HEK293 (cell line): ENCODE results near the gene UAP1.

Experiments used
- CTCF ChIA-PET: fragments of 350-600 bp; formaldehyde crosslinking; extraction: SDS; loops from one replicate; lab custom pipeline; 2021; ENCODE audit warnings: antibody characterized with exemption; lab: Yijun Ruan, JAX
- POLR2A ChIA-PET: fragments of 300-600 bp; formaldehyde crosslinking; extraction: SDS; loops from one replicate; lab custom pipeline; 2020; ENCODE audit warnings: antibody characterized with exemption, inconsistent platforms; lab: Yijun Ruan, JAX
- H3K27ac ChIP-seq: fragments of 200-500 bp; sonication (Bioruptor generic); 2 replicates; pipeline ENCODE4 v1.5.1; 2014; ENCODE audit warnings: low read depth, low read length, control low read depth, inconsistent platforms; ENCODE audit errors: extremely low read depth
- H3K36me3 ChIP-seq, 2 experiments: fragments of 200-500 bp in 1 of 2; sonication (Bioruptor generic) in 1 of 2; 1 replicate in 1 of 2; 2 replicates in 1 of 2; pipeline ENCODE4 v1.5.1; 2014 to 2017; ENCODE audit warnings: inconsistent platforms in 2 of 2, low read length in 2 of 2; ENCODE audit not compliant: control insufficient read depth in 2 of 2, insufficient read depth in 1 of 2
- H3K4me1 ChIP-seq: fragments of 200-500 bp; sonication (Bioruptor generic); 2 replicates; pipeline ENCODE4 v1.5.1; 2014; ENCODE audit warnings: mild to moderate bottlenecking, low read length, inconsistent platforms; ENCODE audit not compliant: control insufficient read depth, insufficient read depth
- H3K4me3 ChIP-seq: 2 replicates; pipeline ENCODE4 v1.5.1; 2011; ENCODE audit warnings: low read depth, mild to moderate bottlenecking, control low read depth, low read length, moderate library complexity
- H3K9me3 ChIP-seq: fragments of 200-500 bp; sonication (Bioruptor generic); 2 replicates; pipeline ENCODE4 v1.5.1; 2014; ENCODE audit warnings: low read depth, low read length, inconsistent platforms; ENCODE audit not compliant: control insufficient read depth, insufficient read depth
- KLF1 ChIP-seq: fragments of 450-650 bp; formaldehyde crosslinking; IDR thresholded peaks from 2 replicates; pipeline ENCODE4 v1.5.1; 2016; ENCODE audit warnings: missing biosample characterization, missing genetic modification characterization
- KLF9 ChIP-seq: fragments of 450-650 bp; formaldehyde crosslinking; IDR thresholded peaks from 2 replicates; pipeline ENCODE4 v1.5.1; 2016; ENCODE audit warnings: missing biosample characterization, missing genetic modification characterization, low read depth
- OSR2 ChIP-seq: fragments of 450-650 bp; formaldehyde crosslinking; IDR thresholded peaks from 2 replicates; pipeline ENCODE4 v1.5.1; 2016; ENCODE audit warnings: missing biosample characterization, missing genetic modification characterization
- YY2 ChIP-seq: fragments of 450-650 bp; formaldehyde crosslinking; IDR thresholded peaks from 2 replicates; pipeline ENCODE4 v1.5.1; 2016; ENCODE audit warnings: missing biosample characterization, missing genetic modification characterization
- ZBTB8A ChIP-seq: fragments of 450-650 bp; formaldehyde crosslinking; IDR thresholded peaks from 2 replicates; pipeline ENCODE4 v1.5.1; 2016; ENCODE audit warnings: missing biosample characterization, missing genetic modification characterization
- ZIC2 ChIP-seq: fragments of 450-650 bp; formaldehyde crosslinking; IDR thresholded peaks from 2 replicates; pipeline ENCODE4 v1.5.1; 2016; ENCODE audit warnings: missing biosample characterization, missing genetic modification characterization
- ZNF121 ChIP-seq: fragments of 450-650 bp; formaldehyde crosslinking; IDR thresholded peaks from 2 replicates; pipeline ENCODE4 v1.5.1; 2016; ENCODE audit warnings: missing biosample characterization, missing genetic modification characterization
- ZNF350 ChIP-seq: fragments of 450-650 bp; formaldehyde crosslinking; IDR thresholded peaks from 2 replicates; pipeline ENCODE4 v1.5.0; 2017; ENCODE audit warnings: missing biosample characterization, mild to moderate bottlenecking, missing genetic modification characterization
- ZNF37A ChIP-seq: fragments of 450-650 bp; IDR thresholded peaks from 2 replicates; pipeline ENCODE4 v1.5.1; 2018; ENCODE audit warnings: missing biosample characterization, missing genetic modification characterization
- ZNF433 ChIP-seq: fragments of 450-650 bp; formaldehyde crosslinking; IDR thresholded peaks from 2 replicates; pipeline ENCODE4 v1.5.1; 2016; ENCODE audit warnings: missing biosample characterization, missing genetic modification characterization, low read depth
- ZNF473 ChIP-seq: fragments of 450-650 bp; formaldehyde crosslinking; IDR thresholded peaks from 2 replicates; pipeline ENCODE4 v1.5.1; 2017; ENCODE audit warnings: missing biosample characterization, missing genetic modification characterization
- ZNF549 ChIP-seq: fragments of 450-650 bp; IDR thresholded peaks from 2 replicates; pipeline ENCODE4 v1.5.1; 2018; ENCODE audit warnings: missing biosample characterization, missing genetic modification characterization, mild to moderate bottlenecking, inconsistent platforms, moderate library complexity
- ZNF555 ChIP-seq: fragments of 450-650 bp; formaldehyde crosslinking; conservative IDR thresholded peaks from 2 replicates; pipeline ENCODE4 v1.5.1; 2017; ENCODE audit warnings: missing biosample characterization, mild to moderate bottlenecking, missing genetic modification characterization, inconsistent platforms
- ZNF629 ChIP-seq: fragments of 450-650 bp; formaldehyde crosslinking; IDR thresholded peaks from 2 replicates; pipeline ENCODE4 v1.5.1; 2017; ENCODE audit warnings: missing biosample characterization, missing genetic modification characterization
- ZNF830 ChIP-seq: fragments of 450-650 bp; IDR thresholded peaks from 2 replicates; pipeline ENCODE4 v1.5.0; 2018; ENCODE audit warnings: missing biosample characterization, missing genetic modification characterization, low read depth, mild to moderate bottlenecking, moderate library complexity
- ZNF843 ChIP-seq: fragments of 450-650 bp; formaldehyde crosslinking; IDR thresholded peaks from 2 replicates; pipeline ENCODE4 v1.5.1; 2016; ENCODE audit warnings: missing biosample characterization, missing genetic modification characterization
- ZSCAN4 ChIP-seq: fragments of 450-650 bp; formaldehyde crosslinking; IDR thresholded peaks from 2 replicates; pipeline ENCODE4 v1.5.1; 2017; ENCODE audit warnings: missing biosample characterization, missing genetic modification characterization
- ZXDB ChIP-seq: fragments of 450-650 bp; formaldehyde crosslinking; IDR thresholded peaks from 2 replicates; pipeline ENCODE4 v1.5.1; 2016; ENCODE audit warnings: missing biosample characterization, missing genetic modification characterization
- TF ChIP-seq, protein P1 (sequence below): fragments of 450-650 bp; formaldehyde crosslinking; IDR thresholded peaks from 2 replicates; pipeline ENCODE4 v1.5.1; 2016; ENCODE audit warnings: missing biosample characterization, missing genetic modification characterization
- TF ChIP-seq, protein P2 (sequence below): fragments of 450-650 bp; formaldehyde crosslinking; IDR thresholded peaks from 2 replicates; pipeline ENCODE4 v1.5.1; 2016; ENCODE audit warnings: missing biosample characterization, missing genetic modification characterization, low read depth
- TF ChIP-seq, protein P3 (sequence below): fragments of 450-650 bp; formaldehyde crosslinking; IDR thresholded peaks from 2 replicates; pipeline ENCODE4 v1.5.1; 2017; ENCODE audit warnings: missing biosample characterization, missing genetic modification characterization

UAP1 gene

DNA sequence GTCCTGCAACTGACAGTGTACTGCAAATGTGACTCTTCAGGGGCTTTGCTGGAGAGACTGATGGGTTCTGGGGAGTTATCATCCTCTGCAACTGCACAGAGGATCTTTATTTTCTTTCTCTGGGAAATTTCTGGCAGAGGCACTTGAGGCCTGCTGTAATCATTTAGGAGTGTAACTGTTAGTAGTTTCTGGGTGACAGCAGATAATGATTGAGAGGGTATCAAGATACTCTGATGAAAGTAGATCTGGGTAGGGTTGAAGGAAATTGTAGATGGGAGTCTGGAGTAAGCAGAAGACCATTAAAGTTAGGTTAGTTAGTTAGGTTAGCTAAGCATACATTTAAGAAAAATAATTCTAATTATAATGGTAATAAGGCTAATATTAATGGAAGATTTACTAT lies 59.7 kb downstream of the UAP1 start (continued):
- TF ChIP-seq ZNF473 (tag by site-specific recombination) = no peak

DNA sequence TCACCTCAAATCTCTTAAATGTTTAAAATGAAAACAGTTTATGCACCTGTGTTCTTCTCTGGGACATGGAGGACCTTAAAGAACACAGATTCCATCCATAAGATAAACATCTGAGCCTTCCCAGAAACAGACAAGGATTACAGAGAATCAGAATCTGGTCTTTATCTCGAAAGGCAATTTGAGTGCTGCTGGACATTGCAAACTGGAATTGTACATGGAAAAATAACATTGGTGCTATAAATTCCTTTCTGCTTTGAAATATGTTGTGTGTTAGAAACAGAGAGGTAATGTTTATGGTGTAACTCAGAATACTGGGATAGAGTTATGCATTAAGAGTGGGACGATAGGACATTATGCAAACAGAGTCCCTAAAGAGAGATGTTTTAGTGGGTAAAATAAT lies 64.2 kb downstream of the UAP1 start:
- CTCF ChIA-PET = interaction anchor here (0.6 to 1.9 kb wide), 2 partner anchors 12 to 217 kb away, joined by 4 to 12 read pairs; no protein-coding TSS in a partner anchor
- Histone ChIP-seq H3K4me3 (no peak overlapping the region), H3K36me3 (no peaks in the 10 kb centered on the region), H3K4me1 (no peaks in the 10 kb centered on the region), H3K9me3 (no peaks in the 10 kb centered on the region), H3K27ac (no peak overlapping the region)
- POLR2A ChIA-PET = no interaction called here
- TF ChIP-seq, protein P1, sequence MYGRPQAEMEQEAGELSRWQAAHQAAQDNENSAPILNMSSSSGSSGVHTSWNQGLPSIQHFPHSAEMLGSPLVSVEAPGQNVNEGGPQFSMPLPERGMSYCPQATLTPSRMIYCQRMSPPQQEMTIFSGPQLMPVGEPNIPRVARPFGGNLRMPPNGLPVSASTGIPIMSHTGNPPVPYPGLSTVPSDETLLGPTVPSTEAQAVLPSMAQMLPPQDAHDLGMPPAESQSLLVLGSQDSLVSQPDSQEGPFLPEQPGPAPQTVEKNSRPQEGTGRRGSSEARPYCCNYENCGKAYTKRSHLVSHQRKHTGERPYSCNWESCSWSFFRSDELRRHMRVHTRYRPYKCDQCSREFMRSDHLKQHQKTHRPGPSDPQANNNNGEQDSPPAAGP (tag by site-specific recombination) = no peak
- TF ChIP-seq ZBTB8A (tag by site-specific recombination) (no peak), ZNF37A (tag by site-specific recombination) (no peak), ZNF830 (tag by site-specific recombination) (no peak), ZNF433 (no peak), ZNF121 (tag by site-specific recombination) (no peak), ZIC2 (tag by site-specific recombination) (no peak), KLF9 (tag by site-specific recombination) (no peak), ZNF629 (no peak), ZXDB (no peak), ZNF843 (tag by site-specific recombination) (no peak)
- TF ChIP-seq, protein P2, sequence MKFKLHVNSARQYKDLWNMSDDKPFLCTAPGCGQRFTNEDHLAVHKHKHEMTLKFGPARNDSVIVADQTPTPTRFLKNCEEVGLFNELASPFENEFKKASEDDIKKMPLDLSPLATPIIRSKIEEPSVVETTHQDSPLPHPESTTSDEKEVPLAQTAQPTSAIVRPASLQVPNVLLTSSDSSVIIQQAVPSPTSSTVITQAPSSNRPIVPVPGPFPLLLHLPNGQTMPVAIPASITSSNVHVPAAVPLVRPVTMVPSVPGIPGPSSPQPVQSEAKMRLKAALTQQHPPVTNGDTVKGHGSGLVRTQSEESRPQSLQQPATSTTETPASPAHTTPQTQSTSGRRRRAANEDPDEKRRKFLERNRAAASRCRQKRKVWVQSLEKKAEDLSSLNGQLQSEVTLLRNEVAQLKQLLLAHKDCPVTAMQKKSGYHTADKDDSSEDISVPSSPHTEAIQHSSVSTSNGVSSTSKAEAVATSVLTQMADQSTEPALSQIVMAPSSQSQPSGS (tag by site-specific recombination) = no peak
- TF ChIP-seq, protein P3, sequence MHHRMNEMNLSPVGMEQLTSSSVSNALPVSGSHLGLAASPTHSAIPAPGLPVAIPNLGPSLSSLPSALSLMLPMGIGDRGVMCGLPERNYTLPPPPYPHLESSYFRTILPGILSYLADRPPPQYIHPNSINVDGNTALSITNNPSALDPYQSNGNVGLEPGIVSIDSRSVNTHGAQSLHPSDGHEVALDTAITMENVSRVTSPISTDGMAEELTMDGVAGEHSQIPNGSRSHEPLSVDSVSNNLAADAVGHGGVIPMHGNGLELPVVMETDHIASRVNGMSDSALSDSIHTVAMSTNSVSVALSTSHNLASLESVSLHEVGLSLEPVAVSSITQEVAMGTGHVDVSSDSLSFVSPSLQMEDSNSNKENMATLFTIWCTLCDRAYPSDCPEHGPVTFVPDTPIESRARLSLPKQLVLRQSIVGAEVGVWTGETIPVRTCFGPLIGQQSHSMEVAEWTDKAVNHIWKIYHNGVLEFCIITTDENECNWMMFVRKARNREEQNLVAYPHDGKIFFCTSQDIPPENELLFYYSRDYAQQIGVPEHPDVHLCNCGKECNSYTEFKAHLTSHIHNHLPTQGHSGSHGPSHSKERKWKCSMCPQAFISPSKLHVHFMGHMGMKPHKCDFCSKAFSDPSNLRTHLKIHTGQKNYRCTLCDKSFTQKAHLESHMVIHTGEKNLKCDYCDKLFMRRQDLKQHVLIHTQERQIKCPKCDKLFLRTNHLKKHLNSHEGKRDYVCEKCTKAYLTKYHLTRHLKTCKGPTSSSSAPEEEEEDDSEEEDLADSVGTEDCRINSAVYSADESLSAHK (tag by site-specific recombination) = no peak

- H3K4me1 ChIP-seq = no peaks in the 10 kb centered on the region; the same call in 1 of the 2 replicates
- H3K4me3 ChIP-seq = no peak overlapping the region
- TF ChIP-seq ZNF555 (tag by site-specific recombination) (no peak), ZSCAN4 (tag by site-specific recombination) (no peak), OSR2 (no peak), YY2 (tag by site-specific recombination) (no peak), KLF1 (tag by site-specific recombination) (no peak), ZNF549 (tag by site-specific recombination) (no peak), ZNF350 (no peak)
- ChIA-PET CTCF (interaction anchor here (0.6 to 1.9 kb wide), 2 partner anchors 12 to 218 kb away, joined by 4 to 12 read pairs; no protein-coding TSS in a partner anchor), POLR2A (no interaction called here)
- no peaks in the 10 kb centered on the region for H3K9me3 ChIP-seq
- no peak overlapping the region for H3K27ac ChIP-seq
- no peaks in the 10 kb centered on the region for H3K36me3 ChIP-seq
Observed at GRCh38 chr1:162626094-162626493, 64.6 kb downstream of the UAP1 start.
